Dendritic cell treated with granulocyte-macrophage colony-stimulating factor and Interleukin-4, amounts not matched to agents 40 ng/mL and 50 ng/mL, for 4 days (primary cell): Measurements from ENCODE around the gene SELENOK.

Experiments
- H3K27ac Mint-ChIP-seq: one replicate; pipeline ENCODE4 v1.8.0; 2022; ENCODE audit warnings: mild to moderate bottlenecking, mixed read lengths
- H3K27me3 Mint-ChIP-seq: one replicate; pipeline ENCODE4 v1.8.0; 2022; ENCODE audit warnings: mild to moderate bottlenecking, mixed read lengths
- H3K36me3 Mint-ChIP-seq: one replicate; pipeline ENCODE4 v1.8.0; 2022; ENCODE audit warnings: low read depth, mixed read lengths
- H3K4me1 Mint-ChIP-seq: one replicate; pipeline ENCODE4 v1.8.0; 2022; ENCODE audit warnings: low read depth, mixed read lengths
- H3K4me3 Mint-ChIP-seq: one replicate; pipeline ENCODE4 v1.8.0; 2022; ENCODE audit warnings: mild to moderate bottlenecking, moderate library complexity, mixed read lengths
- H3K9me3 Mint-ChIP-seq: one replicate; pipeline ENCODE4 v1.8.0; 2022; ENCODE audit warnings: mixed read lengths
- intact Hi-C: fragments of 100-400 bp; cut with micrococcal nuclease; formaldehyde crosslinking; loops from one replicate; pipeline ENCODE4 v1.15.0; 2022

The SELENOK gene

DNA sequence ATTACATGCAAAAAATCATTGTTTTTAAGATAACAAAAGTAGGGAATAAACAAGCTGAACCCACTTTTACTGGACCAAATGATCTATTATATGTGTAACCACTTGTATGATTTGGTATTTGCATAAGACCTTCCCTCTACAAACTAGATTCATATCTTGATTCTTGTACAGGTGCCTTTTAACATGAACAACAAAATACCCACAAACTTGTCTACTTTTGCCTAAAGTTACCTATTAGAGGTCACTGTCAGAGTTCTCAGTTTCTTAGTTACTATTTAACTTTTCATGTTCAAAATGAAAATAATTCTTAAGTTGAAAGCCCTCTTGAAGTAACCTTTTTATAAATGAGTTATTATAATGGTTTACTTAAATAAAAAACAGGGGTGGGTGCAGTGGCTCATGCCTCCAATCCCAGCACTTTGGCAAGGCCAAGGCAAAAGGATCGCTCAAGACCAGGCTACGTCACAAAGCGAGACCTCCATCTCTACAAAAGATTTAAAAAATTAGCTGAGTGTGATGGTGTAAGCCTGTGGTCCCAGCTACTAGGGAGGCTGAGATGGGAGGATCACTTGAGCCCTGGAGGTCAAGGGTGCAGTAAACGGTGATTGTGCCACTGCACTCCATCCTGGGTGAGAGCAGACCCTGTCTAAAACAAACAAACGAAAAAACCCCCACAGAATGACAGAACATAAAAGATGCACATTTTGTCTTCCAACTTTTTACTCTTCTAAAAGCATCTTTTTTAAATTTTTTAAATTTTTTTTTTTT lies 25.7 kb downstream of the SELENOK start:
- Mint-ChIP-seq H3K36me3 (peaks cover 92% of the 10 kb centered on the region), H3K27ac (no peak overlapping the region)
- intact Hi-C loops, result no loop called here

DNA sequence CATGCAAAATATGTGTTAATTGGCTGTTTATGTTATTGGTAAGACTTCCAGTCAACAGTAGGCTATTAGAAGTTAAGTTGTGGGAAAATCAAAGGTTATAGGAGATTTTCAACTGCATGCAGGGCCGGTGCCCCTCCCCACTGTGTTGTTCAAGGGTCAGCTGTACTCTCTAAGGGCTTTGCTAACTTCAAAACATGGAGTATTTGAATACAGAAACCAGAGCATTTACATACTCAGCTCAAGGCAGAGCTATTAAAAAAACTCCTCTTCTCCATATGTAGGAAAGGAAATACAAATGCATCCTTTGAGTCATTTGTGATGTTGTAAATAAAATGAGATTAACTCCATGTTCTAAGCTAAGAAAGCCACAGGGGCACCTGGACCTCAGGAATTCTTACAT lies 28.5 kb downstream of the SELENOK start:
- peaks cover 78% of the 10 kb centered on the region for H3K36me3 Mint-ChIP-seq
- intact Hi-C loops, result no loop called here
- no peak overlapping the region for H3K4me3 Mint-ChIP-seq
- no peaks in the 10 kb centered on the region for H3K27me3 Mint-ChIP-seq
- no peak overlapping the region for H3K27ac Mint-ChIP-seq
- peaks cover 6% of the 10 kb centered on the region for H3K4me1 Mint-ChIP-seq
- no peaks in the 10 kb centered on the region for H3K9me3 Mint-ChIP-seq

More for the DNA sequence above, 25.7 kb downstream of the SELENOK start:
- Mint-ChIP-seq H3K4me3 (no peak overlapping the region), H3K27me3 (no peaks in the 10 kb centered on the region), H3K9me3 (no peaks in the 10 kb centered on the region), H3K4me1 (no peaks in the 10 kb centered on the region)

DNA sequence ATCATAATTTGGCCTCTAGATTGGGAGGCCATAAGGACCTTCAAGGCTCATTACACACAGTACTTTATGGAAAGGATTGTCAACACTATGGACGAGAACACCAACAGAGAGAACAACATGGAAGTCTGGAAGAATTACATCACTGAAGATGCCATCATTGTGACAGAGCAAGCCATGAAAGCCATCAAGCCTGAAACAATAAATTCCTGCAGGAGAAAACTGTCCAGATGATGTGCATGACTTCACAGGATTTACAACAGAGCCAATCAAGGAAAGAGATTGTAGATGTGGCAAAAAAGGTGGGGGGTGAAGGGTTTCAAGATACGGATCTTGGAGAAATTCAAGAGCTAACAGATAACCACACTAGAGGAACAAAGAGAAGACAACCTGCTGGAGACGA lies 29.4 kb downstream of the SELENOK start:
- Mint-ChIP-seq H3K27me3 (no peaks in the 10 kb centered on the region), H3K4me1 (peaks cover 15% of the 10 kb centered on the region), H3K9me3 (no peaks in the 10 kb centered on the region), H3K27ac (no peak overlapping the region), H3K4me3 (no peak overlapping the region), H3K36me3 (peaks cover 69% of the 10 kb centered on the region)
- intact Hi-C loops, result no loop called here

DNA sequence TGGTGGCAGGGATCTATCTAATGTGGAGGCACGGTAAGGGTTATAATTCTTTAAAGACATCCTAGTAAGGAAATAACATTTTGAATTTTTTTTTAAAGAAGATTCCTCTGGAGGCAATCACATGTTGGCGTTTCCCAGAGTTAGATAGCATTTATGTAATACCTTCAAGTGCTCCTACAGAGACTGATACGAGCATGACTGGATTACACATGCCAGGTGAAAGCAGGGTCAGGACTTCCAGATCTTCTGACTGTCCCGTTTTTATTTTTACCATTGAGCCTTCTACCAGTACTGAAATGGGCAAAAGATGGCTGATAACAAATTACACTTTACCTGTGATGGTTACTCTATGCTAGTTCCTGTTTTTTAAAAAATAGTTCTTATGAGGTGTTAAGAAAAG lies 31.5 kb downstream of the SELENOK start:
- peaks cover 54% of the 10 kb centered on the region for H3K36me3 Mint-ChIP-seq
- peaks cover 4% of the 10 kb centered on the region for H3K27me3 Mint-ChIP-seq
- H3K27ac Mint-ChIP-seq, result no peak overlapping the region
- no peak overlapping the region for H3K4me3 Mint-ChIP-seq
- no peaks in the 10 kb centered on the region for H3K9me3 Mint-ChIP-seq
- H3K4me1 Mint-ChIP-seq, result peaks cover 31% of the 10 kb centered on the region
- intact Hi-C loops, result no loop called here

DNA sequence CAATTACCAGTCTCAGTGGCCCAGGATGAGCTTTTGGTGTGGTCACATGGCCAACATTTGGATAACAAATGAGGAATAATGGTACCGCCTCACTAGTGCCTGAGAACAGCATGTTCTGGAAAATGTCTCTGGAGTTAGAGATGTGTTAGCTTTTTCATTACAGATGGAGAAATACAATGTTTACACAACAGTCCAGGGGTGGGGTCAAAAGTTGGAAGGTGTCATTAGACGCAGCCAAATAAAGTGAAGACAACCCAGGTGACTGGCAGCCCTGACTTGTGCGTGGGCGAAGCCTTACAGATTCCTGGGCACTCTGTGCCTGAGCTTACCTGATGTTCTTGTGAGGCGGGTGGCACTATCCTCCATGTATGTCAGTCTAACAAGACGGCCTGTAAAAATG lies 32.5 kb downstream of the SELENOK start:
- H3K4me3 Mint-ChIP-seq, result no peak overlapping the region
- intact Hi-C loops, result loop anchor here (10.0 kb wide), 1 partner anchor 154 kb away; no protein-coding TSS in a partner anchor
- H3K36me3 Mint-ChIP-seq, result peaks cover 44% of the 10 kb centered on the region
- H3K9me3 Mint-ChIP-seq, result no peaks in the 10 kb centered on the region
- no peak overlapping the region for H3K27ac Mint-ChIP-seq
- H3K4me1 Mint-ChIP-seq, result peaks cover 31% of the 10 kb centered on the region
- peaks cover 11% of the 10 kb centered on the region for H3K27me3 Mint-ChIP-seq

DNA sequence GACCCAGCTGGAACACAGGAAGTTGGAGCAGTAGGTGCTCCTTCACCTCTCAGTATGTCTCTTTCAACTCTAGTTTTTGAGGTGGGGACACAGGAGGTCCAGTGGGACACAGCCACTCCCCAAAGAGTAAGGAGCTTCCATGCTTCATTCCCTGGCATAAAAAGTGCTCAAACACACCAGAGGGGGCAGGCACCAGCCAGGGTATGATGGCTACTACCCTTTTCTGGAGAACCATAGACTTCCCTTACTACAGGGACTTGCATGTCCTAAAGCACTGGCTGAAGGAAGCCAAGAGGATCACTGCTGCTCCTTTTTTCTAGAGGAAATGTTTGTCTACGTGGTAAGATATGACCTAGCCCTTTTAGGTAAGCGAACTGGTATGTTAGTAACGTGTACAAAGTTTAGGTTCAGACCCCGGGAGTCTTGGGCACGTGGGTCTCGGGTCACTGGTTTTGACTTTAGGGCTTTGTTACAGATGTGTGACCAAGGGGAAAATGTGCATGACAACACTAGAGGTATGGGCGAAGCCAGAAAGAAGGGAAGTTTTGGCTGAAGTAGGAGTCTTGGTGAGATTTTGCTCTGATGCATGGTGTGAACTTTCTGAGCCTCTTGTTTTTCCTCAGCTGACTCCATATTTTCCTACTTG lies 33.4 kb downstream of the SELENOK start:
- no peak overlapping the region for H3K4me3 Mint-ChIP-seq
- peaks cover 37% of the 10 kb centered on the region for H3K36me3 Mint-ChIP-seq
- H3K27me3 Mint-ChIP-seq, result peaks cover 15% of the 10 kb centered on the region
- H3K4me1 Mint-ChIP-seq, result peaks cover 31% of the 10 kb centered on the region
- H3K9me3 Mint-ChIP-seq, result no peaks in the 10 kb centered on the region
- no peak overlapping the region for H3K27ac Mint-ChIP-seq
- intact Hi-C loops, result loop anchor here (10.0 kb wide), 1 partner anchor 153 kb away; no protein-coding TSS in a partner anchor

DNA sequence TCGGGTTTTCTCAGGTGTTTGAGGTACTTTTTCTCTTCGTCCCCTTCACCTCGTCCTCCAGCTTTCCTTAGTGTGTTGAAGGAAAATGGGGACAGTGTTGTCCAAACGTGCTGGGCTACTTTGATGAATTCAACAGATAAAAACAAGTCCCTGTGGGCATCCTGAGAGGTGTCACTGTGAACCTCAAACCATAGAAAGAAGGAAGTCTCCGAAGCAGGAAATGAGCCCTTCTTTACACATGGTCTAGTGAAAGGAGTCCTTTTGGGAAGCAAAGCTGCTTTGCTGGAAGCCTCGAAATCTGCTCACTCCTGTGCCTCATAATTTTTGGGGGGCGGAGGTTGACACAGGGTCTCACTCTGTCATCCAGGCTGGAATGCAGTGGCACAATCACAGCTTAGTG lies 34.7 kb downstream of the SELENOK start:
- intact Hi-C loops, result loop anchor here (10.0 kb wide), 1 partner anchor 152 kb away; no protein-coding TSS in a partner anchor
- H3K4me1 Mint-ChIP-seq, result peaks cover 31% of the 10 kb centered on the region
- peaks cover 24% of the 10 kb centered on the region for H3K36me3 Mint-ChIP-seq
- no peak overlapping the region for H3K4me3 Mint-ChIP-seq
- peaks cover 15% of the 10 kb centered on the region for H3K27me3 Mint-ChIP-seq
- H3K27ac Mint-ChIP-seq, result no peak overlapping the region
- no peaks in the 10 kb centered on the region for H3K9me3 Mint-ChIP-seq

DNA sequence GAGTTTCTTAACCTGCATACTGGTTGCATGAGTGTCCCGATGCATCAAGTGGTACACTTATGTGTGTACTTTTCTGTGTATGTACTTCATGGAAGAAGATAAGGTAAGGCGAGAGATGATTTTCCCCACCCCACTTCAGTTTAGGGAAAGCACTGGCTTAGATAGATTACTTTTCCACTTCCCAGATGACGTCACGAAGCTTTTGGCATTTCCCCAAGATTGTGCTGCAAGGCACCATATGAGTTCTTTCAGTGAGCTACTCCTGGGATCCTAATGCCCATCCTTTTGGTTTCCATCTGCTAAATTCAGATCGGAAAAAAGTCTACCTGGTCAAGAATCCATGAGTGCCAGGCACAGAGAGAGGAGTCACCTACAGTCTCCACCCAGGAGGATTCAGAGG lies 40.8 kb downstream of the SELENOK start:
- Mint-ChIP-seq H3K4me3 (no peak overlapping the region), H3K36me3 (no peaks in the 10 kb centered on the region), H3K27me3 (peaks cover 57% of the 10 kb centered on the region), H3K27ac (peak overlapping the region; percentile 21), H3K9me3 (no peaks in the 10 kb centered on the region), H3K4me1 (peaks cover 13% of the 10 kb centered on the region)
- intact Hi-C loops, result loop anchor here (10.0 kb wide), 1 partner anchor 146 kb away; no protein-coding TSS in a partner anchor

DNA sequence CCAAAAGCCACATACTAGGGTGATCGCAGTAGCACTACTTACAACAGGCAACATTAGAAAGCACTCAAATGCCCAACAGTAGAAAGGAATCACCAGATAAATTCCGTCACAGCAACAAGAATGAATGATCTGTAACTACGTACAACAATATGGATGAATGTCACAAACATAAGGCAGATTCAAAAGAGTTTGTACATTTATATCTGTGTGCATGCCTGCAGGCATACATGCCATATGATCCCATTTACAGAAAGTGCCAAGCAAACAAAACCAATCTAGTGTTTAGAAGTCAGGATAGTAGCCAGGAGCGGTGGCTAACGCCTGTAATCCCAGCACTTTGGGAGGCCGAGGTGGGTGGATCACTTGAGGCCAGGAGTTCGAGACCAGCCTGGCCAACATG lies 41.7 kb downstream of the SELENOK start:
- intact Hi-C loops, result loop anchor here (10.0 kb wide), 1 partner anchor 145 kb away; no protein-coding TSS in a partner anchor
- Mint-ChIP-seq H3K9me3 (no peaks in the 10 kb centered on the region), H3K36me3 (no peaks in the 10 kb centered on the region), H3K4me1 (peaks cover 17% of the 10 kb centered on the region), H3K27ac (no peak overlapping the region), H3K4me3 (no peak overlapping the region), H3K27me3 (peaks cover 62% of the 10 kb centered on the region)

DNA sequence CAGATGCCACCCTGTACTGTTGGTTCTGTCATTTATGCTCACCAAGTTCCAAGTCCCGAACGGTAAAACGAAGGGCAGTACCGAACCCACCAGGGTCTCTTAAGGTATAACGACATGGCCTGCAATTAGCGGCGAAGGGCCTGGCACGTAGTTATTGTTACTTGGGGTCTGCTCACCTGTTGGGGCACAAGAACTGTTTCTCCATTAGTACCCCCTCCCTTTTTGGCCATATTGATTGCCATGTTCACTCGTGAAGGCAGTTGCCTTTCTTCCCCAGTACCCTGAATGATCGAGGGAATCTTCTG lies 44.9 kb downstream of the SELENOK start:
- no peaks in the 10 kb centered on the region for H3K9me3 Mint-ChIP-seq

DNA sequence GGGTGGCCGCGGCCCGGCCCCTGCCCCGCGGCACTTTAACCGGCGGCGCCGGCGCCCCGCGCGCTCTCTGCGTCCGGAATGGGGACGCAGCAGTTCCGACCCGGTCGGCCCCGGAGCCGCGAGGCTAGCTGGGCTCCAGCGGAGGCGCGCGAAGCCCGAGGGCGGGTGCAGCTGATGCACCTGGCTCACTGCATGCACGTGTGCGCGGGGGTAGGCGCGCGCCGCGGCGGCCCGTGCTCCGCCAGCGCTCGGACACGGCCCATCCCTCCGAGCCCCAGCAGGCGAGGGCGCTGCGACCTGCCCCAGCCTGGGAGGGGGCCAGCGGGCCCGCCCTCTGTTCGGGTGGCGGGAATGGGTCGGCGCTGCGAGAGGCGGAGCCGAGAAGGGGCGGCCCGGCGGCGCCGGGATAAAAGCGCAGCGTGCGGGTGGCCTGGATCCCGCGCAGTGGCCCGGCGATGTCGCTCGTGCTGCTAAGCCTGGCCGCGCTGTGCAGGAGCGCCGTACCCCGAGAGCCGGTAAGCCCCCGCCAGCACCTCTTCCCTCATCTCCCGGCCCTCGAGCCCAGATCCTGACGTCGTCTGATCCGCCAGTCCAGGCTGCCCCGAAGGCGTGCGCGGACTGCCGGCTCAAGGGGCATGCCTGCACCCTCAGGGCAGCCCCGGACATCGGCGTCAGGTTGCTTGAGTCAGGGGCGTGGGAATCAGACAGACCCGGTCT lies 45.4 kb downstream of the SELENOK start, which contains the start of the genes CHDH and IL17RB:
Gene CHDH (minus strand): TSS at position 286 of the 717 bp plus-strand sequence. CDS start 22,411 bp downstream, outside the sequence.
Gene IL17RB (plus strand): TSS at position 435 of the 717 bp plus-strand sequence. CDS start 21 bp downstream, at position 456.
- intact Hi-C loops, result no loop called here
- Mint-ChIP-seq H3K27ac (peak within 1 kb of the TSS; percentile 58), H3K4me1 (peaks cover 37% of the 10 kb centered on the region), H3K27me3 (peaks cover 82% of the 10 kb centered on the region), H3K9me3 (no peaks in the 10 kb centered on the region), H3K4me3 (peak within 1 kb of the TSS; percentile 77), H3K36me3 (no peaks in the 10 kb centered on the region)

More for the DNA sequence above, 44.9 kb downstream of the SELENOK start:
- intact Hi-C loops, result no loop called here
- peaks cover 38% of the 10 kb centered on the region for H3K4me1 Mint-ChIP-seq
- peak overlapping the region; percentile 77 for H3K4me3 Mint-ChIP-seq
- H3K27me3 Mint-ChIP-seq, result peaks cover 80% of the 10 kb centered on the region
- H3K27ac Mint-ChIP-seq, result no peak overlapping the region
- H3K36me3 Mint-ChIP-seq, result no peaks in the 10 kb centered on the region

DNA sequence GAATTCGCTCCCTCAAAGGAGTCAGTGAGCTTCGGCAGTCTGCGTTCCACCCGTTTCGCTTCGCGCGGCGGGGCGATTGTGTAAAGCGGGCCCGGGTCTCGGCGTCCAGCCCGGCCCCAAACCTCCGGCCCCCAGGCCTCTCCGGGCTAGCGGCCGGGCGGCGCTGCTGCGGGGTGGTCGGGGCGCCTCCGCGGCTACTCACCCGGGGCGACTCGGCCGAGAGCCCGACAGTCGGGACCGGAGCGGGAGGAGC lies 45.9 kb downstream of the SELENOK start:
- Mint-ChIP-seq H3K4me3 (peak overlapping the region; percentile 77), H3K36me3 (no peaks in the 10 kb centered on the region), H3K27ac (peak overlapping the region; percentile 58), H3K4me1 (peaks cover 33% of the 10 kb centered on the region), H3K9me3 (no peaks in the 10 kb centered on the region), H3K27me3 (peaks cover 80% of the 10 kb centered on the region)
- intact Hi-C loops, result no loop called here

DNA sequence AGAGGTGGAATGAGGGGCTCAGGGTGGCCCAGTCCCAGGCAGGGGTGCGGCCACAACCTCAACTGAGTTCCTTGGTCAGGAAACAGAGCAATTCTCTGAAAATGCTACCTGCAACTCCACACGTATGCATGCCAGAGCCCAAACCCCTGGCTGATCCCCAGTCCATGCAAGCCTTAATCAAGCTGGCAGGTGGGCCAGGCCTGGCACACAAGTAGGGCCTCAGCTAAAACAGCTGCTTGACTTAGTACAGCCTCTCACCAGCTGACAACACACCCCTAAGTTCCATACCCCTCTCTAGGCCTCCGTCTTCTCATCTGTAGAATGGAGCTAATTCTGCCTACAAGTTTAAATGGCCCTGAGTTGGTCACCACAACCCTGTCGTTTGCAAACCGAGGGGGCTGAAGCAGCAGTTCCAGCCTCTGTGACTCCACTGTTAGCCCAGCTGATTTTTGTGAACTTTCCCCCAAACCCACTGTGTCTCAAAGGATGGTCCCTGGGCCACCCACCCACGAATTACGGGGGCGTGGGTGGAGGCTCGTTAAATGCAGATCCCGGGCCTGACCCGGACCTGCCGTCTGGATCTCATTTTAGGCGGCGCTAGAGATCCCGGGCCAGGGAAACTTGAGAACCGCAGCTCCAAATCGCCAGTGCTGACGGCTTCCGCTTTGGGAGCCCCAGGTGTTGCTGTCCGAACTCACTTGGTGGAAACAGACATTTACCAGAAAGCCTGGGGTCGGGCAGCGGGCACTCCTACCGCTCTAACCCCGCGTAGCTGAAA lies 46.4 kb downstream of the SELENOK start:
- Mint-ChIP-seq H3K4me1 (peaks cover 33% of the 10 kb centered on the region), H3K36me3 (no peaks in the 10 kb centered on the region), H3K27me3 (peaks cover 81% of the 10 kb centered on the region), H3K27ac (peak overlapping the region; percentile 58), H3K9me3 (no peaks in the 10 kb centered on the region), H3K4me3 (peak overlapping the region; percentile 77)
- intact Hi-C loops, result no loop called here
